Middle frontal gyrus (tissue), 1 donor: ENCODE data around the gene NCAN.
"Not testable (repeated sequence)": the region's sequence is repeated elsewhere in the genome, so short reads cannot be mapped to it uniquely, and the experiment has no call there.

Experiments used
- DNase-seq: peaks from one replicate; pipeline ENCODE4 v3.0.0-alpha.2; 2015; ENCODE audit warnings: low spot score; ENCODE audit errors: extremely low spot score

The NCAN gene

GRCh38 chr19:19211499-19212420 lies at the start of gene NCAN:
Gene NCAN (plus strand): TSS chr19:19211958. CDS start chr19:19216954, 4,996 bp downstream.
- DNase-seq, result no peak

- no peak for DNase-seq
These were observed 49.3 kb upstream of the NCAN start for GRCh38 chr19:19162495-19162894.

- no peak for DNase-seq
These were observed 46.4 kb upstream of the NCAN start for GRCh38 chr19:19165396-19165795.

GRCh38 chr19:19167612-19168011 lies 44.1 kb upstream of the NCAN start:
- no peak for DNase-seq

- no peak for DNase-seq
These were observed 42.3 kb upstream of the NCAN start for GRCh38 chr19:19169236-19170052.

GRCh38 chr19:19170053-19170872 lies 41.5 kb upstream of the NCAN start, which contains the start of gene MEF2B:
Gene MEF2B (minus strand): TSS chr19:19170263. CDS start chr19:19150735, 19,528 bp downstream.
- DNase-seq, result peak; percentile 21

GRCh38 chr19:19170873-19171672 lies 40.7 kb upstream of the NCAN start:
- no peak for DNase-seq

GRCh38 chr19:19171821-19172532 lies 39.8 kb upstream of the NCAN start:
- no peak for DNase-seq

- DNase-seq, result not testable (repeated sequence)
These were observed 38.5 kb upstream of the NCAN start for GRCh38 chr19:19173243-19173642.

GRCh38 chr19:19176950-19177349 lies 34.8 kb upstream of the NCAN start:
- DNase-seq, result no peak

GRCh38 chr19:19179548-19180441 lies 32.0 kb upstream of the NCAN start:
- no peak for DNase-seq

- no peak for DNase-seq
These were observed 30.2 kb upstream of the NCAN start for GRCh38 chr19:19181488-19181998.

- no peak for DNase-seq
These were observed 25.7 kb upstream of the NCAN start for GRCh38 chr19:19185853-19186740.

- DNase-seq, result no peak
These were observed 25.0 kb upstream of the NCAN start for GRCh38 chr19:19186742-19187141.

GRCh38 chr19:19191768-19192077 lies 20.0 kb upstream of the NCAN start:
- DNase-seq, result no peak

- DNase-seq, result peak; percentile 98
These were observed 19.5 kb upstream of the NCAN start, which contains the start of the genes BORCS8 and RFXANK for GRCh38 chr19:19192078-19192882. Gene BORCS8 (minus strand): TSS chr19:19192152. CDS start chr19:19192117, 35 bp downstream. Gene RFXANK (plus strand): TSS chr19:19192258. CDS start chr19:19193947, 1,689 bp downstream.
